Measurements from ENCODE around the gene DOK4. TPM values are rescaled to one million over a fixed set of nuclear protein-coding genes. Genes with fewer than 3 reads are reported as not detected.

Gene DOK4
- total RNA-seq, 1 experiment from 2014 or later: 14.4 TPM

DNA sequence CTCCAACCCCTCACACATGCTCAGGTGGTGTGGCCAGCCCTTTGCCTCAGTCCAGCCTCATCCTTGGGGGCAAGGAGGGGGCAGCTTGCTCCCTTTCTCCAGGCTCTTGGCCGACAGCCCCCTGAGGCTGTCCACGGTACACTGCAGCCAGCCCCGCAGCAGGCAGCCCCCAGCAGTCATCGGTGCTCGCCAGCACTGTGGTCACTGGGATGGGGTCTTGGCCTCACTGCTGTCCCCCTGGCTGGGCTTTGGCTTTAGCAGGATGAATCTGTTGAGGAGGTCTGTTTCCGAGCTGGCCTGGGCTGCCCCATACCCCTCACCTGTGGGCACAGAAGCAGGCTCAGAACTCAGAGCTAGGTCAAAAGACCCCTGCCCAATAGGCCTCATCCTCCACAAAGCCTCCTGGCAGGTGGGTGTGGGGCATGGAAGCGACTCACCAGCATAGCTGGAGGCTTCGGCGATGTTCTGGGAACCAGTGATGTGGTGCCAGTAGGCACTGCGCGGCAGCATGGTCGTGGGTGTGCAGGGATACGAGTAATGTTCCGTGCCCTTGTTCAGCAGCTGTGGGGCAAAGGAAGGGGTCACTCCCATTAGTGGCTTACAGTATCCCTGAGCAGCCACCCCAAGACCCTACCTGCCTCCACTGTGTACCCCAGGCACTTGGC, 13.0 kb downstream of the DOK4 start:
- Histone ChIP-seq H3K36me3 (ENCODE audit: control insufficient read depth in 1 of 2, insufficient read depth in 2 of 2, low read length in 2 of 2) (peaks cover 29 to 42% of the 10 kb centered on the region in 2 experiments; a peak in 3 of 4 replicates), H3K9me2 (ENCODE audit: insufficient read depth) (no peaks in the 10 kb centered on the region), H3K4me2 (ENCODE audit: low read length) (no peak overlapping the region), H4K20me1 (ENCODE audit: insufficient read depth) (no peaks in the 10 kb centered on the region), H3K9ac (ENCODE audit: low read length) (no peak overlapping the region), H3K79me2 (ENCODE audit: insufficient read depth, low read length) (no peaks in the 10 kb centered on the region), H3K4me3 (replicated peaks in 1 of 2; ENCODE audit: low read depth in 1 of 2, low read length in 2 of 2) (no peak overlapping the region), H3K27me3 (ENCODE audit: insufficient read depth, low read length) (no peaks in the 10 kb centered on the region), H2AFZ (ENCODE audit: low read depth, low read length, poor library complexity, severe bottlenecking) (no peak overlapping the region), H3K4me1 (ENCODE audit: control insufficient read depth in 1 of 2, insufficient read depth in 2 of 2, low read length in 2 of 2) (peaks cover 11 to 17% of the 10 kb centered on the region in 2 experiments; a peak in 3 of 4 replicates), H3K27ac (ENCODE audit: low read depth, low read length) (no peak overlapping the region), H3K9me3 (ENCODE audit: control insufficient read depth in 1 of 2, insufficient read depth in 1 of 2, low read depth in 1 of 2, low read length in 2 of 2) (no peaks in the 10 kb centered on the region)
- ChIA-PET RAD21 (ENCODE audit: low non-redundant PET in 1 of 2, low total read pairs in 2 of 2, uncharacterized antibody in 2 of 2, unreplicated experiment in 2 of 2) (no interaction called here), CTCF (no interaction called here), POLR2A (interaction anchor here (1.7 kb wide), 1 partner anchor 11 kb away, joined by 7 read pairs; the partner anchor contains the start of gene POLR2C)
- ATAC-seq (no peak), DNase-seq (ENCODE audit: low read depth, low spot score) (no peak)
- TF ChIP-seq JUND (IDR thresholded peaks at IDR 0.05) (no peak), EZH2phosphoT487 (IDR thresholded peaks at IDR 0.05; ENCODE audit: borderline replicate concordance) (no peak), SP1 (IDR thresholded peaks at IDR 0.05; ENCODE audit: low read depth) (no peak), RAD21 (IDR thresholded peaks at IDR 0.05; ENCODE audit: low read depth) (no peak), POLR2A (IDR thresholded peaks at IDR 0.05; ENCODE audit: borderline replicate concordance, extremely low read depth, insufficient read depth, insufficient read length) (no peak), TCF7L2 (IDR thresholded peaks at IDR 0.05; ENCODE audit: borderline replicate concordance, extremely low read depth, insufficient read depth, insufficient read length) (no peak), ZFX (IDR thresholded peaks at IDR 0.05) (no peak), SIN3A (IDR thresholded peaks at IDR 0.05; ENCODE audit: low read depth) (no peak), CBX3 (IDR thresholded peaks at IDR 0.05; ENCODE audit: low read depth) (no peak), SRF (IDR thresholded peaks at IDR 0.05; ENCODE audit: low read depth) (no peak), CTCF (IDR thresholded peaks at IDR 0.05 in 2 of 3, conservative IDR thresholded peaks at IDR 0.05 in 1 of 3; ENCODE audit: borderline replicate concordance in 1 of 3, insufficient read depth in 1 of 3, low read depth in 2 of 3, low read length in 2 of 3) (no peak), ZNF274 (IDR thresholded peaks at IDR 0.05; ENCODE audit: low read depth, low read length) (no peak)
- intact Hi-C loops (cut with micrococcal nuclease): no loop called here
- no TSS peak for BruUV-seq (replicated peaks)
